Spleen (tissue), 7 donors: ENCODE results near the gene IFNGR1.

Experiments
- CTCF ChIP-seq, 11 experiments: fragments of 200-600 bp in 7 of 11; fragments of 450-650 bp in 4 of 11; sonication (generic) in 4 of 11; IDR thresholded peaks in 8 of 11; conservative IDR thresholded peaks in 3 of 11; 1 replicate in 7 of 11; 2 replicates in 4 of 11; pipeline versions ENCODE4 v1.4.0 to v1.8.0; 2016 to 2021; ENCODE audit warnings: antibody characterized with exemption in 11 of 11, inconsistent platforms in 4 of 11, mild to moderate bottlenecking in 1 of 11
- POLR2A ChIP-seq, 3 donors: fragments of 450-650 bp; IDR thresholded peaks; one replicate each; pipeline ENCODE4 v1.5.1; 2017; ENCODE audit warnings: antibody characterized with exemption in 3 of 3, mild to moderate bottlenecking in 1 of 3
- POLR2AphosphoS5 ChIP-seq, 3 donors: sonication (generic); formaldehyde crosslinking; IDR thresholded peaks; one replicate each; pipeline ENCODE4 v1.5.1; 2017; ENCODE audit warnings: antibody characterized with exemption in 3 of 3
- donor health status: DM: no; HTN: no; CAD: no; lungs with moderate emphysema.
- donor health status: DM: no; HTN: no; CAD: no.
- donor health status: DM: no; HTN: no; CAD: no.

DNA sequence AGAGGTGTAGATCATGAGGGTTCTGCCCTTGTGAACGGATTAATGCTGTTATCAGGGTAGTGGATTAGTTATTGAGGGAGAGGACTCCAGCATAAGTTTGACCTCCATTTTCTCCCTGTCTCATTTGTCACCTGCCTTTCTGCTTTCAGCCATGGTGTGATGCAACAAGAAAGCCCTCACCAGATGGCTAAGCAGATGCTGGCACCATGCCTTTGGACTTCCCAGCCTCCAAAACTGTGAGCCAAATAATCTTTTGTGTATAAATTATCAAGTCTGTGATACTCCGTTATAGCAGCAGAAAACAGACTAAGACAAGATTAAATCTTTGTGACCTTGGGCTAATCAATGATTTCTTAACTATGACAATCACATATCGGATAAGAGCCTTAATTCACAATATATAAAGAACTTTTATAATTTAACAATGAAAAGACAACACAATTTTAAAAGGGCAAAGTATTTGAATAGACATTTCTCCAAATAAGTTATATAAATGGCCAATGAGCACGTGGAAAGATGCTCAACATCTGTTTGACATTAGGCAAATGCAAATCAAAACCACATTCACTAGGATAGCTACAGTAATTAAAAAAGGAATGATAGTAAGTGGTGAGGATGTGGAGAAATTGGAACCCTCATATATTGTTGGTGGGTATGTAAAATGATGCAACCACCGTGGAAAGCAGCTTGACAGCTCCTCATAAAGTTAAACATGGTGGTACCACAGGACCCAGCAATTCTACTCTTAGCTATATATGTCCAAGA is 45.3 kb upstream of the IFNGR1 start:
- TF ChIP-seq POLR2A (IDR thresholded peaks at IDR 0.05) (no peak), CTCF (IDR thresholded peaks at IDR 0.05 in 8 of 11, conservative IDR thresholded peaks at IDR 0.05 in 3 of 11) (no peak), POLR2AphosphoS5 (IDR thresholded peaks at IDR 0.05) (no peak)
